ENCODE results near the gene ARHGAP32. TPM values are rescaled to one million over a fixed set of nuclear protein-coding genes. Genes with fewer than 3 reads are reported as not detected.

The ARHGAP32 gene
- total and polyA plus RNA-seq, 2 donors (not counting 1 experiment from before 2014, with no cell fraction given): 4.0 to 9.6 TPM

DNA sequence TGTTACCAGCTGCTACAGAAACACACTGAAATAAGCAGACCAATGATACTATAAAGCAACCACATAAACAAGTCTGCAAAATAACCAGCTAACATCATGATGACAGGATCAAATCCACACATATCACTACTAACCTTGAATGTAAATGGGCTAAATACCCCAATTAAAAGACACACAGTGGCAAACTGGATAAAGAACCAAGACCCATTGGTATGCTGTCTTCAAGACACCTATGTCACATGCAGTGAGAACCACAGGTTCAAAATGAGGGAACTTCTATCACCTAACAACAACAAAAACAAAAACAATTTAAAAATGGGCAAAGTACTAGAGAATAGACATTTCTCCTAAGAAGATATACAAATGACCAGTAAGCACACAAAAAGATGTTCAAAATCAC lies 89.9 kb downstream of the ARHGAP32 start:
- DNase-seq (ENCODE audit: low read depth in 2 of 2): no peak
- no peak overlapping the region for H3K4me3 ChIP-seq (replicated peaks in 1 of 4; ENCODE audit: control extremely low read depth in 1 of 4, insufficient read depth in 1 of 4, low read depth in 3 of 4, low read length in 4 of 4)
- H4K20me1 ChIP-seq (ENCODE audit: control insufficient read depth, extremely low read depth, insufficient read depth, low read length): no peaks in the 10 kb centered on the region
- no peak overlapping the region for H2AFZ ChIP-seq (ENCODE audit: low read length)
- H3K79me2 ChIP-seq (ENCODE audit: control insufficient read depth, insufficient read depth, low read length): no peaks in the 10 kb centered on the region
- no peaks in the 10 kb centered on the region for H3K4me1 ChIP-seq (ENCODE audit: control insufficient read depth, extremely low read depth, insufficient read depth, low read length)
- no peaks in the 10 kb centered on the region for H3K27me3 ChIP-seq (ENCODE audit: control insufficient read depth, insufficient read depth, low read length)
- H3K9me3 ChIP-seq (ENCODE audit: control insufficient read depth, insufficient read depth, low read depth, low read length): no peaks in the 10 kb centered on the region
- no peak for TF ChIP-seq EZH2 (IDR thresholded peaks at IDR 0.05; ENCODE audit: low read length, missing control alignments)
- TF ChIP-seq, protein P1, sequence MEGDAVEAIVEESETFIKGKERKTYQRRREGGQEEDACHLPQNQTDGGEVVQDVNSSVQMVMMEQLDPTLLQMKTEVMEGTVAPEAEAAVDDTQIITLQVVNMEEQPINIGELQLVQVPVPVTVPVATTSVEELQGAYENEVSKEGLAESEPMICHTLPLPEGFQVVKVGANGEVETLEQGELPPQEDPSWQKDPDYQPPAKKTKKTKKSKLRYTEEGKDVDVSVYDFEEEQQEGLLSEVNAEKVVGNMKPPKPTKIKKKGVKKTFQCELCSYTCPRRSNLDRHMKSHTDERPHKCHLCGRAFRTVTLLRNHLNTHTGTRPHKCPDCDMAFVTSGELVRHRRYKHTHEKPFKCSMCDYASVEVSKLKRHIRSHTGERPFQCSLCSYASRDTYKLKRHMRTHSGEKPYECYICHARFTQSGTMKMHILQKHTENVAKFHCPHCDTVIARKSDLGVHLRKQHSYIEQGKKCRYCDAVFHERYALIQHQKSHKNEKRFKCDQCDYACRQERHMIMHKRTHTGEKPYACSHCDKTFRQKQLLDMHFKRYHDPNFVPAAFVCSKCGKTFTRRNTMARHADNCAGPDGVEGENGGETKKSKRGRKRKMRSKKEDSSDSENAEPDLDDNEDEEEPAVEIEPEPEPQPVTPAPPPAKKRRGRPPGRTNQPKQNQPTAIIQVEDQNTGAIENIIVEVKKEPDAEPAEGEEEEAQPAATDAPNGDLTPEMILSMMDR (conservative IDR thresholded peaks at IDR 0.05 in 1 of 2, IDR thresholded peaks at IDR 0.05 in 1 of 2; ENCODE audit: low read depth in 1 of 2, low read length in 2 of 2): no peak
- H3K27ac ChIP-seq (ENCODE audit: insufficient read depth, low read length): no peak overlapping the region
- no peak overlapping the region for H3K9ac ChIP-seq (ENCODE audit: insufficient read depth, low read length)
- H3K36me3 ChIP-seq (ENCODE audit: control insufficient read depth, insufficient read depth, low read length): no peaks in the 10 kb centered on the region
- no peak overlapping the region for H3K4me2 ChIP-seq (ENCODE audit: extremely low read depth, insufficient read depth, low read length)

DNA sequence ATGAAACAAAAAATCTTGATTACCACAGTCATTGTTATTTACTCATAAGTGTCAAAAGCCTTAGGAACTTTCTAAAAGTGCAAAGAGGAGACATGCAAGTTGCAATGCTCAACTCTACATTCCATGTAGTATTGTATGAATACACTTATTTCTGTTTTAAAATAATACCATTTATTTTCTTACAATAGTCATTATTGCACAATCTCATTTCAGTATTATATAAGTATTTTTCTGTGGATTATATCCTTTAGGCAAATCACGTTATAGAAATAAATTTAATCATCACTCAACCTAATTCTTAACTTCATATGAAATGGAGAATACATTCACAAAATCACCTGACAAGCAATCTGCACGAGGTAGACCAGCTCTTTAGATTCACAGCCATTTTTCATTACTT lies 98.8 kb downstream of the ARHGAP32 start:
- TF ChIP-seq EZH2 (IDR thresholded peaks at IDR 0.05; ENCODE audit: low read length, missing control alignments): no peak
- TF ChIP-seq, protein P1 (conservative IDR thresholded peaks at IDR 0.05 in 1 of 2, IDR thresholded peaks at IDR 0.05 in 1 of 2; ENCODE audit: low read depth in 1 of 2, low read length in 2 of 2): no peak
- no peaks in the 10 kb centered on the region for H3K4me1 ChIP-seq (ENCODE audit: control insufficient read depth, extremely low read depth, insufficient read depth, low read length)
- H4K20me1 ChIP-seq (ENCODE audit: control insufficient read depth, extremely low read depth, insufficient read depth, low read length): no peaks in the 10 kb centered on the region
- H3K79me2 ChIP-seq (ENCODE audit: control insufficient read depth, insufficient read depth, low read length): no peaks in the 10 kb centered on the region
- H3K4me2 ChIP-seq (ENCODE audit: extremely low read depth, insufficient read depth, low read length): no peak overlapping the region
- H3K4me3 ChIP-seq (replicated peaks in 1 of 4; ENCODE audit: control extremely low read depth in 1 of 4, insufficient read depth in 1 of 4, low read depth in 3 of 4, low read length in 4 of 4): no peak overlapping the region
- H3K9me3 ChIP-seq (ENCODE audit: control insufficient read depth, insufficient read depth, low read depth, low read length): no peaks in the 10 kb centered on the region
- H3K27ac ChIP-seq (ENCODE audit: insufficient read depth, low read length): no peak overlapping the region
- H2AFZ ChIP-seq (ENCODE audit: low read length): no peak overlapping the region
- H3K36me3 ChIP-seq (ENCODE audit: control insufficient read depth, insufficient read depth, low read length): no peaks in the 10 kb centered on the region
- H3K27me3 ChIP-seq (ENCODE audit: control insufficient read depth, insufficient read depth, low read length): no peaks in the 10 kb centered on the region
- no peak for DNase-seq (ENCODE audit: low read depth in 2 of 2)
- H3K9ac ChIP-seq (ENCODE audit: insufficient read depth, low read length): no peak overlapping the region

GRCh38 chr11:129090056-129090455 lies 102.1 kb downstream of the ARHGAP32 start:
- Histone ChIP-seq H4K20me1 (ENCODE audit: control insufficient read depth, extremely low read depth, insufficient read depth, low read length) (no peaks in the 10 kb centered on the region), H3K9ac (ENCODE audit: insufficient read depth, low read length) (no peak overlapping the region), H2AFZ (ENCODE audit: low read length) (no peak overlapping the region), H3K79me2 (ENCODE audit: control insufficient read depth, insufficient read depth, low read length) (no peaks in the 10 kb centered on the region), H3K4me1 (ENCODE audit: control insufficient read depth, extremely low read depth, insufficient read depth, low read length) (no peaks in the 10 kb centered on the region), H3K27me3 (ENCODE audit: control insufficient read depth, insufficient read depth, low read length) (no peaks in the 10 kb centered on the region), H3K4me2 (ENCODE audit: extremely low read depth, insufficient read depth, low read length) (no peak overlapping the region), H3K36me3 (ENCODE audit: control insufficient read depth, insufficient read depth, low read length) (no peaks in the 10 kb centered on the region), H3K9me3 (ENCODE audit: control insufficient read depth, insufficient read depth, low read depth, low read length) (no peaks in the 10 kb centered on the region), H3K27ac (ENCODE audit: insufficient read depth, low read length) (no peak overlapping the region), H3K4me3 (replicated peaks in 1 of 4; ENCODE audit: control extremely low read depth in 1 of 4, insufficient read depth in 1 of 4, low read depth in 3 of 4, low read length in 4 of 4) (no peak overlapping the region)
- peak in 1 of 2 donors; percentile 80 for DNase-seq (ENCODE audit: low read depth in 2 of 2)
- TF ChIP-seq EZH2 (IDR thresholded peaks at IDR 0.05; ENCODE audit: low read length, missing control alignments): no peak
- TF ChIP-seq, protein P1 (conservative IDR thresholded peaks at IDR 0.05 in 1 of 2, IDR thresholded peaks at IDR 0.05 in 1 of 2; ENCODE audit: low read depth in 1 of 2, low read length in 2 of 2): no peak

All from fibroblast of lung (primary cell).